ENCODE measurements around the gene GLP1R. TPM values are rescaled to one million over a fixed set of nuclear protein-coding genes. Genes with fewer than 3 reads are reported as not detected.

The GLP1R gene
- total and polyA plus RNA-seq, 2 of the 13 experiments (the other 11 are each of a cell fraction or from before 2014, with no cell fraction given), result not detected

DNA sequence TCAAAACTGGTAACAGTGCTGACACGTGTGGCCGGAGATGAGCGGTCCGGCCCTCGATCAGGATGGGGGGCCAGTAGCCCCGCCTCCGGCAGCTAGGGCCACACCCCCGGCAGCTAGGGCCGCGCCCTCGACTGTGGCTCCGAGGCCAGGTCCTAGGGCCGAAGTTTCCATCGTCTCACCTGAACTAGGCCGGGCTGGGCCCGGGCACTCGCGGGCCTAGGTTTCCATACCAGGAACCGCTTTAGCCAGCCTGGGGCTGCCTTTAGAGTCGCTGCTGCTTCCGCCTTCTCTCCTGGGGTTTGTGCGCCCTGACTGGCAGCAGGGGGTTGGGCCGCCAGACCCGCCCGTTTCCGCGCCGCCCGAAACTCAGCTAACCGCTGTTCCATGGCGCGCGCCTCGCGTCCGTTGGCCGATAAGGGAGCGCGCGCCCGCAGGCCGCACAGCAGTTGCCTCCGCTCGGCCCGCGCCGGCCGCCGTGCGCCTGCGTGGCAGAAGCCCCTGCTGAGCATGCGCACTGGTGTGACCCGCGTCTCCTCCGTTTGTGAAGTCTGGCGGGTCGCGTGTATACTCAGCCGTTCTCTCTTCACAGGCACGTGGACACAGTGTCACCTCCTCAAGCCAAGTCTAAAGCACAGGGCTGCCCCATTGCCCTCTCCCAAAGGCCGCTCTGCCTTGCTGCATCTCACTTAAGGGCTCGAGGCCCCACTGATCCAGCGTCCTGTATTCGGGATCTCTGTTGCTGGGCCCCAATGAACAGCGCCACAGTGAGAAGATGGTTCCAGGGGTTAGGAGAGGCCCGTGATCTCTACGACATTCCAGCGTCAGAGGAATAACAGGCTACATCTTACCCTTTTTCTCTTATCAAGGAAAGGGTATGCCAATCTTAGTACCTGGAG is 66.4 kb downstream of the GLP1R start, which contains the start of gene SAYSD1 (continued):
- TF ChIP-seq ZNF646 (CRISPR knock-in tag; IDR thresholded peaks at IDR 0.05) (no peak), NPAS2 (CRISPR knock-in tag; IDR thresholded peaks at IDR 0.05; ENCODE audit: borderline replicate concordance) (no peak), ZNF891 (CRISPR knock-in tag; IDR thresholded peaks at IDR 0.05) (peak; percentile 99), EZH2 (conservative IDR thresholded peaks at IDR 0.05; ENCODE audit: low read depth, low read length) (no peak), NONO (IDR thresholded peaks at IDR 0.05) (no peak), NONO (CRISPR knock-in tag; conservative IDR thresholded peaks at IDR 0.05) (peak; percentile 70; the same call in 1 of the 2 replicates), ZNF850 (CRISPR knock-in tag; conservative IDR thresholded peaks at IDR 0.05) (peak; percentile 71; the same call in 1 of the 2 replicates), ARID2 (CRISPR knock-in tag; IDR thresholded peaks at IDR 0.05; ENCODE audit: borderline replicate concordance) (peak; percentile 98), RBAK (CRISPR knock-in tag; IDR thresholded peaks at IDR 0.05) (no peak), ATAD3A (CRISPR knock-in tag; IDR thresholded peaks at IDR 0.05) (no peak), GATAD1 (CRISPR knock-in tag; IDR thresholded peaks at IDR 0.05) (peak; percentile 63; the same call in 1 of the 2 replicates), U2AF2 (IDR thresholded peaks at IDR 0.05; ENCODE audit: low read depth, low read length) (no peak), DR1 (CRISPR knock-in tag; IDR thresholded peaks at IDR 0.05) (peak; percentile 86; the same call in 1 of the 2 replicates), GMEB2 (CRISPR knock-in tag; IDR thresholded peaks at IDR 0.05; ENCODE audit: low read depth) (no peak; the same call in 1 of the 2 replicates), ZEB1 (IDR thresholded peaks at IDR 0.05; ENCODE audit: insufficient replicate concordance, low read depth) (peak; percentile 80), TARDBP (CRISPR knock-in tag; IDR thresholded peaks at IDR 0.05) (peak; percentile 16; the same call in 1 of the 2 replicates), ISX (CRISPR knock-in tag; conservative IDR thresholded peaks at IDR 0.05) (peak; percentile 68; the same call in 1 of the 2 replicates)
- TF ChIP-seq, protein P1, sequence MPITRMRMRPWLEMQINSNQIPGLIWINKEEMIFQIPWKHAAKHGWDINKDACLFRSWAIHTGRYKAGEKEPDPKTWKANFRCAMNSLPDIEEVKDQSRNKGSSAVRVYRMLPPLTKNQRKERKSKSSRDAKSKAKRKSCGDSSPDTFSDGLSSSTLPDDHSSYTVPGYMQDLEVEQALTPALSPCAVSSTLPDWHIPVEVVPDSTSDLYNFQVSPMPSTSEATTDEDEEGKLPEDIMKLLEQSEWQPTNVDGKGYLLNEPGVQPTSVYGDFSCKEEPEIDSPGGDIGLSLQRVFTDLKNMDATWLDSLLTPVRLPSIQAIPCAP (CRISPR knock-in tag; IDR thresholded peaks at IDR 0.05; ENCODE audit: low read depth), result peak; percentile 92; the same call in 1 of the 2 replicates
